Measurements from ENCODE around the gene KIFBP. TPM values are rescaled to one million over a fixed set of nuclear protein-coding genes. Genes with fewer than 3 reads are reported as not detected.

KIFBP gene
- total RNA-seq, 1 experiment from 2014 or later: 65.9 TPM

- TSS peak; percentile 16 for BruUV-seq (replicated peaks)
Measured at GRCh38 chr10:68950598-68950997, 38.0 kb upstream of the KIFBP start.

DNA sequence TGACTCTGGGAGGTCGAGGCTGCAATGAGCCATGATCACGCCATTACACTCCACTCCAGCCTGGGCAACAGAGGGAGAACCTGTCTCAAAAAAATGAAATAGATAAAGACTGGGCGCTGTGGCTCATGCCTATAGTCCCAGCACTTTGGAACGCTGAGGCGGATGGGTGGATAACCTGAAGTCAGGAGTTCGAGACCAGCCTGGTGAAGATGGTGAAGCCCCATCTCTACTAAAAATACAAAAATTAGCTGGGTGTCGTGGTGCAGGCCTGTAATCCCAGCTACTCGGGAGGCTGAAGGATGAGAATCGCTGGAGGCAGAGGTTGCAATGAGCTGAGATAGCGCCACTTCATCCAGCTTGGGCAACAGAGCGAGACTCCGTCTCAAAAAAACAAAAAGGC is 33.7 kb upstream of the KIFBP start:
- H3K9me2 ChIP-seq (replicated peaks; ENCODE audit: low read length): no peaks in the 10 kb centered on the region
- H3K9ac ChIP-seq (ENCODE audit: low read length): peak overlapping the region; percentile 99; the same call in 1 of the 2 replicates
- H3F3A ChIP-seq (ENCODE audit: low read length, unreplicated experiment): no peaks in the 10 kb centered on the region
- no peak for DNase-seq
- H3K36me3 ChIP-seq (ENCODE audit: low read depth, low read length): peaks cover 20% of the 10 kb centered on the region
- no peak for ATAC-seq
- peaks cover 51% of the 10 kb centered on the region for H3K79me2 ChIP-seq (ENCODE audit: low read length)
- peak overlapping the region; percentile 77; the same call in 1 of the 2 replicates for H3K4me3 ChIP-seq (ENCODE audit: low read length)
- peaks cover 9% of the 10 kb centered on the region for H3K4me1 ChIP-seq (ENCODE audit: insufficient read depth, low read length)
- H2AFZ ChIP-seq (ENCODE audit: low read length): no peak overlapping the region
- CTCF ChIA-PET: no interaction called here
- intact Hi-C loops (cut with micrococcal nuclease): no loop called here
- no peaks in the 10 kb centered on the region for H3K9me3 ChIP-seq (ENCODE audit: low read length)
- no peak for TF ChIP-seq CTCF (conservative IDR thresholded peaks at IDR 0.05; ENCODE audit: low read depth, low read length)
- no peak for TF ChIP-seq EZH2 (IDR thresholded peaks at IDR 0.05; ENCODE audit: low read length, unreplicated experiment)
- TF ChIP-seq EZH2phosphoT487 (IDR thresholded peaks at IDR 0.05; ENCODE audit: borderline replicate concordance, low read length): no peak
- BruUV-seq (replicated peaks): no TSS peak
- POLR2A ChIA-PET (ENCODE audit: unreplicated experiment): no interaction called here
- peaks cover 29% of the 10 kb centered on the region for H4K20me1 ChIP-seq (ENCODE audit: low read length)
- no peak overlapping the region for H3K27ac ChIP-seq (ENCODE audit: low read length)
- H3K27me3 ChIP-seq (ENCODE audit: low read length): no peaks in the 10 kb centered on the region
- H3K4me2 ChIP-seq (ENCODE audit: low read length): peak overlapping the region; percentile 84

More at GRCh38 chr10:68950598-68950997, 38.0 kb upstream of the KIFBP start:
- peaks cover 3% of the 10 kb centered on the region; the same call in 1 of the 2 replicates for H3K4me1 ChIP-seq (ENCODE audit: insufficient read depth, low read length)
- H3F3A ChIP-seq (ENCODE audit: low read length, unreplicated experiment): no peaks in the 10 kb centered on the region
- no peaks in the 10 kb centered on the region for H3K9me3 ChIP-seq (ENCODE audit: low read length)
- peaks cover 22% of the 10 kb centered on the region; the same call in 1 of the 2 replicates for H3K36me3 ChIP-seq (ENCODE audit: low read depth, low read length)
- intact Hi-C loops (cut with micrococcal nuclease): no loop called here
- TF ChIP-seq EZH2 (IDR thresholded peaks at IDR 0.05; ENCODE audit: low read length, unreplicated experiment) (no peak), CTCF (conservative IDR thresholded peaks at IDR 0.05; ENCODE audit: low read depth, low read length) (no peak), EZH2phosphoT487 (IDR thresholded peaks at IDR 0.05; ENCODE audit: borderline replicate concordance, low read length) (no peak)
- no peak overlapping the region for H2AFZ ChIP-seq (ENCODE audit: low read length)
- peaks cover 10% of the 10 kb centered on the region for H3K79me2 ChIP-seq (ENCODE audit: low read length)
- no peak for ATAC-seq
- POLR2A ChIA-PET (ENCODE audit: unreplicated experiment): no interaction called here
- no peaks in the 10 kb centered on the region for H3K9me2 ChIP-seq (replicated peaks; ENCODE audit: low read length)
- H4K20me1 ChIP-seq (ENCODE audit: low read length): no peaks in the 10 kb centered on the region
- H3K27me3 ChIP-seq (ENCODE audit: low read length): no peaks in the 10 kb centered on the region
- H3K4me2 ChIP-seq (ENCODE audit: low read length): no peak overlapping the region
- H3K9ac ChIP-seq (ENCODE audit: low read length): no peak overlapping the region
- H3K4me3 ChIP-seq (ENCODE audit: low read length): no peak overlapping the region
- CTCF ChIA-PET: no interaction called here
- no peak for DNase-seq
- no peak overlapping the region for H3K27ac ChIP-seq (ENCODE audit: low read length)

DNA sequence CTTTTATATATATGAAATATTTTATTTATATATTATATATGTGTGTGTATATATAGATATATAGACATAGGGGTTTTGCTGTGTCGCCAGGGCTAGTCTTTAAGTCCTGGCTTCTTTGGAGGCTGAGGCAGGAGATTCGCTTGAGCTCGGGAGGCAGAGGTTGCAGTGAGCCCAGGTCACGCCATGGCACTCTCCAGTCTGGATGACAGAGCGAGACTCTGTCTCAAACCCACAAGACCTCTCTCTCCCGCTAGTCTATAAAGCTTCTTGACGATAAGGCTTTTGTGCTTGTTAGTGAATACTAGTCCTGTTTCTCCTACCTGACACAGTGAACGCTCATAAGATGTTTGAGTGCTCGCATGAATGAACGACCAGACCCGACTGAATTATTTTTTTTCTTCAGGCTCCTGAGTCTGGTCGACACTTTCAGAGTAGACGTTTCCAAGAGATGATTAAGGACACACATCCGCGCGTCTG is 33.2 kb upstream of the KIFBP start:
- Histone ChIP-seq H3K27me3 (ENCODE audit: low read length) (no peaks in the 10 kb centered on the region), H3K9ac (ENCODE audit: low read length) (peak overlapping the region; percentile 99), H2AFZ (ENCODE audit: low read length) (peak overlapping the region; percentile 83), H3F3A (ENCODE audit: low read length, unreplicated experiment) (no peaks in the 10 kb centered on the region), H3K4me2 (ENCODE audit: low read length) (peak overlapping the region; percentile 84), H3K9me2 (replicated peaks; ENCODE audit: low read length) (no peaks in the 10 kb centered on the region), H4K20me1 (ENCODE audit: low read length) (peaks cover 34% of the 10 kb centered on the region), H3K4me3 (ENCODE audit: low read length) (peak overlapping the region; percentile 77), H3K9me3 (ENCODE audit: low read length) (no peaks in the 10 kb centered on the region), H3K4me1 (ENCODE audit: insufficient read depth, low read length) (peaks cover 9% of the 10 kb centered on the region), H3K79me2 (ENCODE audit: low read length) (peaks cover 56% of the 10 kb centered on the region), H3K36me3 (ENCODE audit: low read depth, low read length) (peaks cover 24% of the 10 kb centered on the region), H3K27ac (ENCODE audit: low read length) (peak overlapping the region; percentile 75)
- peak; percentile 5 for ATAC-seq
- POLR2A ChIA-PET (ENCODE audit: unreplicated experiment): interaction anchor here (0.6 kb wide), 1 partner anchor 28 kb away, joined by 4 read pairs; no protein-coding TSS in a partner anchor
- intact Hi-C loops (cut with micrococcal nuclease): no loop called here
- TSS peak; percentile 96 for BruUV-seq (replicated peaks)
- no peak for TF ChIP-seq EZH2phosphoT487 (IDR thresholded peaks at IDR 0.05; ENCODE audit: borderline replicate concordance, low read length)
- no peak for TF ChIP-seq CTCF (conservative IDR thresholded peaks at IDR 0.05; ENCODE audit: low read depth, low read length)
- TF ChIP-seq EZH2 (IDR thresholded peaks at IDR 0.05; ENCODE audit: low read length, unreplicated experiment): no peak
- no peak for DNase-seq
- CTCF ChIA-PET: no interaction called here

Measured in PC-3 (cell line).